ENCODE results near the gene C11orf98. TPM values are rescaled to one million over a fixed set of nuclear protein-coding genes. Genes with fewer than 3 reads are reported as not detected.

The C11orf98 gene
- total RNA-seq, 1 experiment from 2014 or later = 154 TPM

DNA sequence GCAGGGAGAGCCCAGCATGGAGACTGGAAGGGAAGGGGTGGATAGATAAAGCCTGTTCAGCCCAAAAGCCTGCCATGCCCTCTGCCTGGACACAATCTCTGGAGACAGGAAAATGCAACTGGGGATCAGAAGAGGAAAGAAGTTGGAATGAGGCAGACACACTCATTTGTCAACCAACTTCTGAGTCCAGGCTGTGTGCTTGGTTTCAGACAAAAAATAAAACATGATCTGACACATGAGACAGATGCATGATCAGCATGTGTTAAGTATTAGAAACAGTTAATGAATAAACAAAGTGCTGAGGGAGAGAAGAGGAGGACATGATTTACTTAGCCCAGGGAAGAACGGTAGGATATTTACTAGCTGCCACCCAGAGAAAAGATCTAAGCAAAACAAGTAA is 23.5 kb upstream of the C11orf98 start:
- H3K27ac Mint-ChIP-seq = peak overlapping the region; percentile 47
- TF ChIP-seq CBFB (CRISPR knock-in tag; IDR thresholded peaks at IDR 0.05; ENCODE audit: low read depth) (no peak), SMAD4 (CRISPR knock-in tag; IDR thresholded peaks at IDR 0.05) (no peak), NFE2L1 (CRISPR knock-in tag; IDR thresholded peaks at IDR 0.05) (no peak), EMX1 (CRISPR knock-in tag; IDR thresholded peaks at IDR 0.05) (no peak), KAT7 (CRISPR knock-in tag; IDR thresholded peaks at IDR 0.05; ENCODE audit: borderline replicate concordance) (no peak), MYBL2 (CRISPR knock-in tag; IDR thresholded peaks at IDR 0.05) (no peak)
- TF ChIP-seq, protein P1, sequence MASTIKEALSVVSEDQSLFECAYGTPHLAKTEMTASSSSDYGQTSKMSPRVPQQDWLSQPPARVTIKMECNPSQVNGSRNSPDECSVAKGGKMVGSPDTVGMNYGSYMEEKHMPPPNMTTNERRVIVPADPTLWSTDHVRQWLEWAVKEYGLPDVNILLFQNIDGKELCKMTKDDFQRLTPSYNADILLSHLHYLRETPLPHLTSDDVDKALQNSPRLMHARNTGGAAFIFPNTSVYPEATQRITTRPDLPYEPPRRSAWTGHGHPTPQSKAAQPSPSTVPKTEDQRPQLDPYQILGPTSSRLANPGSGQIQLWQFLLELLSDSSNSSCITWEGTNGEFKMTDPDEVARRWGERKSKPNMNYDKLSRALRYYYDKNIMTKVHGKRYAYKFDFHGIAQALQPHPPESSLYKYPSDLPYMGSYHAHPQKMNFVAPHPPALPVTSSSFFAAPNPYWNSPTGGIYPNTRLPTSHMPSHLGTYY (CRISPR knock-in tag; IDR thresholded peaks at IDR 0.05) = no peak
- TF ChIP-seq, protein P2, sequence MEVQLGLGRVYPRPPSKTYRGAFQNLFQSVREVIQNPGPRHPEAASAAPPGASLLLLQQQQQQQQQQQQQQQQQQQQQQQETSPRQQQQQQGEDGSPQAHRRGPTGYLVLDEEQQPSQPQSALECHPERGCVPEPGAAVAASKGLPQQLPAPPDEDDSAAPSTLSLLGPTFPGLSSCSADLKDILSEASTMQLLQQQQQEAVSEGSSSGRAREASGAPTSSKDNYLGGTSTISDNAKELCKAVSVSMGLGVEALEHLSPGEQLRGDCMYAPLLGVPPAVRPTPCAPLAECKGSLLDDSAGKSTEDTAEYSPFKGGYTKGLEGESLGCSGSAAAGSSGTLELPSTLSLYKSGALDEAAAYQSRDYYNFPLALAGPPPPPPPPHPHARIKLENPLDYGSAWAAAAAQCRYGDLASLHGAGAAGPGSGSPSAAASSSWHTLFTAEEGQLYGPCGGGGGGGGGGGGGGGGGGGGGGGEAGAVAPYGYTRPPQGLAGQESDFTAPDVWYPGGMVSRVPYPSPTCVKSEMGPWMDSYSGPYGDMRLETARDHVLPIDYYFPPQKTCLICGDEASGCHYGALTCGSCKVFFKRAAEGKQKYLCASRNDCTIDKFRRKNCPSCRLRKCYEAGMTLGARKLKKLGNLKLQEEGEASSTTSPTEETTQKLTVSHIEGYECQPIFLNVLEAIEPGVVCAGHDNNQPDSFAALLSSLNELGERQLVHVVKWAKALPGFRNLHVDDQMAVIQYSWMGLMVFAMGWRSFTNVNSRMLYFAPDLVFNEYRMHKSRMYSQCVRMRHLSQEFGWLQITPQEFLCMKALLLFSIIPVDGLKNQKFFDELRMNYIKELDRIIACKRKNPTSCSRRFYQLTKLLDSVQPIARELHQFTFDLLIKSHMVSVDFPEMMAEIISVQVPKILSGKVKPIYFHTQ (CRISPR knock-in tag; IDR thresholded peaks at IDR 0.05) = no peak
- TF ChIP-seq, protein P3, sequence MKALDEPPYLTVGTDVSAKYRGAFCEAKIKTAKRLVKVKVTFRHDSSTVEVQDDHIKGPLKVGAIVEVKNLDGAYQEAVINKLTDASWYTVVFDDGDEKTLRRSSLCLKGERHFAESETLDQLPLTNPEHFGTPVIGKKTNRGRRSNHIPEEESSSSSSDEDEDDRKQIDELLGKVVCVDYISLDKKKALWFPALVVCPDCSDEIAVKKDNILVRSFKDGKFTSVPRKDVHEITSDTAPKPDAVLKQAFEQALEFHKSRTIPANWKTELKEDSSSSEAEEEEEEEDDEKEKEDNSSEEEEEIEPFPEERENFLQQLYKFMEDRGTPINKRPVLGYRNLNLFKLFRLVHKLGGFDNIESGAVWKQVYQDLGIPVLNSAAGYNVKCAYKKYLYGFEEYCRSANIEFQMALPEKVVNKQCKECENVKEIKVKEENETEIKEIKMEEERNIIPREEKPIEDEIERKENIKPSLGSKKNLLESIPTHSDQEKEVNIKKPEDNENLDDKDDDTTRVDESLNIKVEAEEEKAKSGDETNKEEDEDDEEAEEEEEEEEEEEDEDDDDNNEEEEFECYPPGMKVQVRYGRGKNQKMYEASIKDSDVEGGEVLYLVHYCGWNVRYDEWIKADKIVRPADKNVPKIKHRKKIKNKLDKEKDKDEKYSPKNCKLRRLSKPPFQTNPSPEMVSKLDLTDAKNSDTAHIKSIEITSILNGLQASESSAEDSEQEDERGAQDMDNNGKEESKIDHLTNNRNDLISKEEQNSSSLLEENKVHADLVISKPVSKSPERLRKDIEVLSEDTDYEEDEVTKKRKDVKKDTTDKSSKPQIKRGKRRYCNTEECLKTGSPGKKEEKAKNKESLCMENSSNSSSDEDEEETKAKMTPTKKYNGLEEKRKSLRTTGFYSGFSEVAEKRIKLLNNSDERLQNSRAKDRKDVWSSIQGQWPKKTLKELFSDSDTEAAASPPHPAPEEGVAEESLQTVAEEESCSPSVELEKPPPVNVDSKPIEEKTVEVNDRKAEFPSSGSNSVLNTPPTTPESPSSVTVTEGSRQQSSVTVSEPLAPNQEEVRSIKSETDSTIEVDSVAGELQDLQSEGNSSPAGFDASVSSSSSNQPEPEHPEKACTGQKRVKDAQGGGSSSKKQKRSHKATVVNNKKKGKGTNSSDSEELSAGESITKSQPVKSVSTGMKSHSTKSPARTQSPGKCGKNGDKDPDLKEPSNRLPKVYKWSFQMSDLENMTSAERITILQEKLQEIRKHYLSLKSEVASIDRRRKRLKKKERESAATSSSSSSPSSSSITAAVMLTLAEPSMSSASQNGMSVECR (CRISPR knock-in tag; IDR thresholded peaks at IDR 0.05; ENCODE audit: borderline replicate concordance) = no peak
- TF ChIP-seq, protein P4, sequence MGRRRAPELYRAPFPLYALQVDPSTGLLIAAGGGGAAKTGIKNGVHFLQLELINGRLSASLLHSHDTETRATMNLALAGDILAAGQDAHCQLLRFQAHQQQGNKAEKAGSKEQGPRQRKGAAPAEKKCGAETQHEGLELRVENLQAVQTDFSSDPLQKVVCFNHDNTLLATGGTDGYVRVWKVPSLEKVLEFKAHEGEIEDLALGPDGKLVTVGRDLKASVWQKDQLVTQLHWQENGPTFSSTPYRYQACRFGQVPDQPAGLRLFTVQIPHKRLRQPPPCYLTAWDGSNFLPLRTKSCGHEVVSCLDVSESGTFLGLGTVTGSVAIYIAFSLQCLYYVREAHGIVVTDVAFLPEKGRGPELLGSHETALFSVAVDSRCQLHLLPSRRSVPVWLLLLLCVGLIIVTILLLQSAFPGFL (CRISPR knock-in tag; IDR thresholded peaks at IDR 0.05; ENCODE audit: borderline replicate concordance) = no peak
- TF ChIP-seq, protein P5, sequence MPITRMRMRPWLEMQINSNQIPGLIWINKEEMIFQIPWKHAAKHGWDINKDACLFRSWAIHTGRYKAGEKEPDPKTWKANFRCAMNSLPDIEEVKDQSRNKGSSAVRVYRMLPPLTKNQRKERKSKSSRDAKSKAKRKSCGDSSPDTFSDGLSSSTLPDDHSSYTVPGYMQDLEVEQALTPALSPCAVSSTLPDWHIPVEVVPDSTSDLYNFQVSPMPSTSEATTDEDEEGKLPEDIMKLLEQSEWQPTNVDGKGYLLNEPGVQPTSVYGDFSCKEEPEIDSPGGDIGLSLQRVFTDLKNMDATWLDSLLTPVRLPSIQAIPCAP (CRISPR knock-in tag; IDR thresholded peaks at IDR 0.05) = no peak
- TF ChIP-seq, protein P6, sequence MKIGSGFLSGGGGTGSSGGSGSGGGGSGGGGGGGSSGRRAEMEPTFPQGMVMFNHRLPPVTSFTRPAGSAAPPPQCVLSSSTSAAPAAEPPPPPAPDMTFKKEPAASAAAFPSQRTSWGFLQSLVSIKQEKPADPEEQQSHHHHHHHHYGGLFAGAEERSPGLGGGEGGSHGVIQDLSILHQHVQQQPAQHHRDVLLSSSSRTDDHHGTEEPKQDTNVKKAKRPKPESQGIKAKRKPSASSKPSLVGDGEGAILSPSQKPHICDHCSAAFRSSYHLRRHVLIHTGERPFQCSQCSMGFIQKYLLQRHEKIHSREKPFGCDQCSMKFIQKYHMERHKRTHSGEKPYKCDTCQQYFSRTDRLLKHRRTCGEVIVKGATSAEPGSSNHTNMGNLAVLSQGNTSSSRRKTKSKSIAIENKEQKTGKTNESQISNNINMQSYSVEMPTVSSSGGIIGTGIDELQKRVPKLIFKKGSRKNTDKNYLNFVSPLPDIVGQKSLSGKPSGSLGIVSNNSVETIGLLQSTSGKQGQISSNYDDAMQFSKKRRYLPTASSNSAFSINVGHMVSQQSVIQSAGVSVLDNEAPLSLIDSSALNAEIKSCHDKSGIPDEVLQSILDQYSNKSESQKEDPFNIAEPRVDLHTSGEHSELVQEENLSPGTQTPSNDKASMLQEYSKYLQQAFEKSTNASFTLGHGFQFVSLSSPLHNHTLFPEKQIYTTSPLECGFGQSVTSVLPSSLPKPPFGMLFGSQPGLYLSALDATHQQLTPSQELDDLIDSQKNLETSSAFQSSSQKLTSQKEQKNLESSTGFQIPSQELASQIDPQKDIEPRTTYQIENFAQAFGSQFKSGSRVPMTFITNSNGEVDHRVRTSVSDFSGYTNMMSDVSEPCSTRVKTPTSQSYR (CRISPR knock-in tag; IDR thresholded peaks at IDR 0.05) = no peak
- no peak for ATAC-seq
- ChIA-PET POLR2A (interaction anchor here (0.6 to 2.2 kb wide), 2 partner anchors 18 to 249 kb away, joined by 3 to 9 read pairs; partner anchors contain the start of genes BSCL2 and GNG3), CTCF (interaction anchor here (0.8 to 3.0 kb wide), 4 partner anchors 39 to 284 kb away, joined by 3 to 10 read pairs (median 6); partner anchors contain the start of genes HNRNPUL2 and TMEM179B)
- H3K36me3 Mint-ChIP-seq = peaks cover 21% of the 10 kb centered on the region
- 0 out of 2 replicates have a peak overlapping the region, but pooled peaks have one; percentile 40 for H3K4me3 Mint-ChIP-seq
- peaks cover 9% of the 10 kb centered on the region; the same call in 1 of the 2 replicates for H3K4me1 Mint-ChIP-seq
- no peak for DNase-seq (ENCODE audit: low spot score)
- no peaks in the 10 kb centered on the region for H3K27me3 Mint-ChIP-seq (ENCODE audit: low read depth)
- no peaks in the 10 kb centered on the region for H3K9me3 Mint-ChIP-seq

Measured in WTC11 (cell line).